ENCODE results near the gene RHD. TPM values are rescaled to one million over a fixed set of nuclear protein-coding genes. Genes with fewer than 3 reads are reported as not detected.
A peak's percentile ranks its signal among the peaks of the same experiment; 100 is the strongest.

Gene RHD
- total and polyA plus RNA-seq, 2 donors (not counting 1 experiment from before 2014, with no cell fraction given): not detected

DNA sequence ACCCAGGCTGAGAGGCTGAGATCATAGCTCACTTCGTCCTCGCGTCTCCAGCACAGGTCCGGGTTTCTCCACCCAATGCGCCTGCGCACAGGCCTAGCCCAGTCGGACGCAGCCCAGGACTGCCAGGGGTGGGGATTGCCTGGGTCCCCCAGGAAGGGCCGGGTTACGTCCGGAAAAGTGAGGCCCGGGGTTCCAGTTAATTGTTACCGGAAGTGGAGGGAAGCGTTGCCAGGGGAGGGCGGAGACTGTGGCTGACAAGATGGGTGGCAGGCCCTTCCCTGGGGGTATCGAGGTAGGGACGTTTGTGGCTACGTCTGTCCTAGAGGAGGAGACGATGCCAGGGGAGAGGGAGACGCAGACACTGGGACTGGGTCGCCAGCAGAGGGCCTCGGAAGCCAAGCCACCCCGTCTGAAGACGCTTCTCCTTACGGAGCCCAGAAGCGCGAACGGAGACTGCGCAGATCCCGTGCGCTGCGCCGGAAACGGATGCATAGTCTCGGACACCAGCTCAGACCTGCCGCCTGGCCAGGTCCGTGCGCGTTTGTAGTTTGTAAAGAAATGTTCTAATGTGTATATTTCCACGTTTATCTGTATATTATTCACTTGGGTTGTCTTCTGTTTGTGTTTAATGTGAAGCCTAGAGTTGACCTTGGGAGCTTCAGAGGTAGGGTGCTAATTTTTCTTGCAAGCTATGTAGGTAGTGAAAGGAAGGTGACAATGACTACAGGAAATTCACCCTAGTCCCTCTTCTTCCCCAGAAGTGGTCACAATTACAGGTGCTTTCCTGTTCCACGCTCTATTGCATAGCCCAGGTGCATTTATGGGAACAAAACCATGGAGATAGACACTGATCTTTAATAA lies 32.4 kb upstream of the RHD start:
- CTCF ChIA-PET: interaction anchor here (0.5 to 1.6 kb wide), 5 partner anchors 9 to 1744 kb away, joined by 3 to 5 read pairs (median 3); no protein-coding TSS in a partner anchor

More for the DNA sequence above, 32.4 kb upstream of the RHD start:
- peak overlapping the region; percentile 50 to 68 (median 64) for H3K4me3 ChIP-seq (ENCODE audit: control extremely low read depth in 1 of 5, extremely low read depth in 1 of 5, insufficient read depth in 1 of 5, low read depth in 2 of 5, low read length in 4 of 5)
- H3K4me2 ChIP-seq (replicated peaks; ENCODE audit: low read depth, low read length, poor library complexity, severe bottlenecking): peak overlapping the region; percentile 83
- POLR2A ChIA-PET: interaction anchor here (0.5 to 1.8 kb wide), 6 partner anchors 9 to 1035 kb away, joined by 3 to 8 read pairs (median 5); no protein-coding TSS in a partner anchor
- peak overlapping the region; percentile 77 for H2AFZ ChIP-seq (ENCODE audit: insufficient read depth, low read depth, low read length, poor library complexity, severe bottlenecking)
- H3K36me3 ChIP-seq (replicated peaks in 1 of 2; ENCODE audit: control extremely low read depth in 1 of 2, control insufficient read depth in 1 of 2, extremely low read depth in 1 of 2, insufficient read depth in 2 of 2, low read length in 1 of 2): peaks cover 8 to 37% of the 10 kb centered on the region in 2 experiments
- Mint-ChIP-seq H3K4me3 (peak overlapping the region; percentile 95), H3K9me3 (ENCODE audit: insufficient read depth) (no peaks in the 10 kb centered on the region), H3K27me3 (no peaks in the 10 kb centered on the region), H3K4me1 (peaks cover 60% of the 10 kb centered on the region), H3K27ac (peak overlapping the region; percentile 98)
- H3K9me3 ChIP-seq (ENCODE audit: control extremely low read depth in 1 of 3, control insufficient read depth in 2 of 3, insufficient read depth in 1 of 3, low read length in 2 of 3): no peaks in the 10 kb centered on the region
- no peak for TF ChIP-seq EZH2 (IDR thresholded peaks at IDR 0.05; ENCODE audit: borderline replicate concordance, insufficient read depth, low read depth, low read length, poor library complexity, severe bottlenecking)
- TF ChIP-seq, protein P1, sequence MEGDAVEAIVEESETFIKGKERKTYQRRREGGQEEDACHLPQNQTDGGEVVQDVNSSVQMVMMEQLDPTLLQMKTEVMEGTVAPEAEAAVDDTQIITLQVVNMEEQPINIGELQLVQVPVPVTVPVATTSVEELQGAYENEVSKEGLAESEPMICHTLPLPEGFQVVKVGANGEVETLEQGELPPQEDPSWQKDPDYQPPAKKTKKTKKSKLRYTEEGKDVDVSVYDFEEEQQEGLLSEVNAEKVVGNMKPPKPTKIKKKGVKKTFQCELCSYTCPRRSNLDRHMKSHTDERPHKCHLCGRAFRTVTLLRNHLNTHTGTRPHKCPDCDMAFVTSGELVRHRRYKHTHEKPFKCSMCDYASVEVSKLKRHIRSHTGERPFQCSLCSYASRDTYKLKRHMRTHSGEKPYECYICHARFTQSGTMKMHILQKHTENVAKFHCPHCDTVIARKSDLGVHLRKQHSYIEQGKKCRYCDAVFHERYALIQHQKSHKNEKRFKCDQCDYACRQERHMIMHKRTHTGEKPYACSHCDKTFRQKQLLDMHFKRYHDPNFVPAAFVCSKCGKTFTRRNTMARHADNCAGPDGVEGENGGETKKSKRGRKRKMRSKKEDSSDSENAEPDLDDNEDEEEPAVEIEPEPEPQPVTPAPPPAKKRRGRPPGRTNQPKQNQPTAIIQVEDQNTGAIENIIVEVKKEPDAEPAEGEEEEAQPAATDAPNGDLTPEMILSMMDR (IDR thresholded peaks at IDR 0.05): peak; percentile 71
- peak; percentile 91 for DNase-seq
- 2% methylated on average over 31 of the region's 41 CpGs for WGBS (ENCODE audit: insufficient coverage)
- H3K27ac ChIP-seq (ENCODE audit: low read length in 2 of 2): peak overlapping the region; percentile 75 to 95
- peak overlapping the region; percentile 69 for H3K9ac ChIP-seq (ENCODE audit: low read length)
- peak; percentile 86 for ATAC-seq (ENCODE audit: low read depth)
- peaks cover 33% of the 10 kb centered on the region for H4K20me1 ChIP-seq (ENCODE audit: control insufficient read depth, insufficient read depth, low read length, poor library complexity, severe bottlenecking)
- H3K79me2 ChIP-seq (ENCODE audit: control insufficient read depth, insufficient read depth, low read length): peaks cover 31% of the 10 kb centered on the region
- no peaks in the 10 kb centered on the region for H3K27me3 ChIP-seq (replicated peaks in 1 of 4; ENCODE audit: control extremely low read depth in 1 of 4, control insufficient read depth in 3 of 4, insufficient read depth in 4 of 4, low read length in 3 of 4)
- peaks cover 37 to 46% of the 10 kb centered on the region in 2 donors for H3K4me1 ChIP-seq (ENCODE audit: control insufficient read depth in 2 of 2, insufficient read depth in 2 of 2, low read length in 2 of 2)
- intact Hi-C loops (cut with micrococcal nuclease): loop anchor here (1.0 to 10.0 kb wide), 5 partner anchors 7 to 575 kb away; partner anchors contain the start of genes MACO1, MAN1C1, MTFR1L and RSRP1
